Spleen (tissue), 11 donors: ENCODE data around the gene HIVEP1. TPM values are rescaled to one million over a fixed set of nuclear protein-coding genes. Genes with fewer than 3 reads are reported as not detected.

Experiments
- DNase-seq: peaks from one replicate; pipeline ENCODE4 v3.0.0-alpha.2; 2020
- H3K27ac ChIP-seq, 8 donors: fragments of 200-600 bp; sonication (generic) in 7 of 8; 1 replicate in 4 of 8; 2 replicates in 4 of 8; pipeline versions ENCODE4 v1.5.0 to v1.8.0; 2016 to 2021; ENCODE audit warnings: inconsistent platforms in 4 of 8, mild to moderate bottlenecking in 4 of 8, moderate library complexity in 1 of 8
- H3K27me3 ChIP-seq, 7 donors: fragments of 200-600 bp; sonication (generic) in 6 of 7; replicated peaks in 1 of 7; 1 replicate in 4 of 7; 2 replicates in 3 of 7; pipeline versions ENCODE4 v1.5.0 to v1.8.0; 2016 to 2021; ENCODE audit warnings: inconsistent platforms in 3 of 7, mild to moderate bottlenecking in 1 of 7
- H3K36me3 ChIP-seq, 6 donors: fragments of 200-600 bp; sonication (generic) in 5 of 6; 1 replicate in 4 of 6; 2 replicates in 2 of 6; pipeline versions ENCODE4 v1.5.0 to v1.8.0; 2016 to 2021; ENCODE audit warnings: inconsistent platforms in 2 of 6
- H3K4me1 ChIP-seq, 6 donors: fragments of 200-600 bp; sonication (generic) in 5 of 6; 1 replicate in 3 of 6; 2 replicates in 3 of 6; pipeline versions ENCODE4 v1.5.0 to v1.8.0; 2016 to 2021; ENCODE audit warnings: inconsistent platforms in 3 of 6
- H3K4me3 ChIP-seq, 8 donors: fragments of 200-600 bp; sonication (generic) in 7 of 8; 1 replicate in 4 of 8; 2 replicates in 4 of 8; pipeline versions ENCODE4 v1.5.0 to v1.8.0; 2016 to 2021; ENCODE audit warnings: inconsistent platforms in 4 of 8, mild to moderate bottlenecking in 4 of 8, moderate library complexity in 2 of 8
- H3K9me3 ChIP-seq, 8 donors: fragments of 200-600 bp; sonication (generic) in 7 of 8; 1 replicate in 4 of 8; 2 replicates in 4 of 8; pipeline versions ENCODE4 v1.5.0 to v1.8.0; 2016 to 2021; ENCODE audit warnings: inconsistent platforms in 4 of 8
- CTCF ChIP-seq, 11 experiments: fragments of 200-600 bp in 7 of 11; fragments of 450-650 bp in 4 of 11; sonication (generic) in 4 of 11; IDR thresholded peaks in 8 of 11; conservative IDR thresholded peaks in 3 of 11; 1 replicate in 7 of 11; 2 replicates in 4 of 11; pipeline versions ENCODE4 v1.4.0 to v1.8.0; 2016 to 2021; ENCODE audit warnings: antibody characterized with exemption in 11 of 11, inconsistent platforms in 4 of 11, mild to moderate bottlenecking in 1 of 11
- POLR2A ChIP-seq, 3 donors: fragments of 450-650 bp; IDR thresholded peaks; one replicate each; pipeline ENCODE4 v1.5.1; 2017; ENCODE audit warnings: antibody characterized with exemption in 3 of 3, mild to moderate bottlenecking in 1 of 3
- POLR2AphosphoS5 ChIP-seq, 3 donors: sonication (generic); formaldehyde crosslinking; IDR thresholded peaks; one replicate each; pipeline ENCODE4 v1.5.1; 2017; ENCODE audit warnings: antibody characterized with exemption in 3 of 3
- WGBS, 5 donors: extraction: QIAGEN DNeasy Blood & Tissue Kit in 3 of 5; methylation state at CpG; one replicate each; pipeline versions ENCODE4 v1.1.5 to v1.1.7; 2013 to 2018; 5-methylcytosine and 5-hydroxymethylcytosine counted together
- intact Hi-C: fragments of 100-400 bp; cut with DNase I; formaldehyde crosslinking; loops from one replicate; pipeline ENCODE4 v1.15.0; 2023; ENCODE audit warnings: low total_unique reads
- polyA plus RNA-seq, 3 donors: library from polyadenylated mRNA; stranded (reverse); fragments of 200-250 nt; gene quantifications; one replicate each; pipeline ENCODE4 v1.2.1, GENCODE V29; 2013
- total RNA-seq, 7 donors: library from RNA; depleted of rRNA in 3 of 7; stranded (reverse); fragments of >200 nt in 3 of 7; fragmentation: NEBNext Ultra II Directional in 4 of 7; extraction: Animal tissue kit (Norgen Biotek cat#: 25700) in 4 of 7; gene quantifications; one replicate each; pipeline versions ENCODE4 v1.1.0 to v1.2.1, GENCODE V29; 2016 to 2021
- donor health status: healthy with polysubstance abuse.
- donor health status: DM: no; HTN: no; CAD: no; lungs with moderate emphysema.
- donor health status: DM: no; HTN: no; CAD: no.
- donor health status: Bipolar disorder and iron deficiency.
- donor health status: healthy.
- donor health status: DM: no; HTN: no; CAD: no.
- donor health status: DM: yes; HTN: yes; CAD: no.

Gene HIVEP1
- total and polyA plus RNA-seq, 10 donors: 2.8 to 64.1 (median 39.7) TPM

GRCh38 chr6:12083763-12084162 is 71.7 kb downstream of the HIVEP1 start:
- TF ChIP-seq POLR2A (IDR thresholded peaks at IDR 0.05): no peak
- intact Hi-C loops: no loop called here
- no peak overlapping the region for H3K4me3 ChIP-seq
- H3K9me3 ChIP-seq: no peaks in the 10 kb centered on the region
- H3K27ac ChIP-seq: no peak overlapping the region
- no peaks in the 10 kb centered on the region for H3K27me3 ChIP-seq
- H3K4me1 ChIP-seq: peaks cover 9 to 53% (median 23%) of the 10 kb centered on the region in 6 donors
- DNase-seq: no peak
- H3K36me3 ChIP-seq: peaks cover 0 to under 1% (median 0%) of the 10 kb centered on the region in 6 donors

- intact Hi-C loops: no loop called here
- Histone ChIP-seq H3K27ac (no peak overlapping the region), H3K9me3 (no peaks in the 10 kb centered on the region), H3K4me1 (peaks cover 9 to 53% (median 23%) of the 10 kb centered on the region in 6 donors), H3K27me3 (no peaks in the 10 kb centered on the region), H3K4me3 (no peak overlapping the region), H3K36me3 (peaks cover 0 to 6% (median 0%) of the 10 kb centered on the region in 6 donors)
- 64 to 79% (median 70%) methylated on average over 7 of the region's 7 CpGs for WGBS, 5 donors
- TF ChIP-seq POLR2A (IDR thresholded peaks at IDR 0.05): no peak
- TF ChIP-seq CTCF (IDR thresholded peaks at IDR 0.05 in 8 of 11, conservative IDR thresholded peaks at IDR 0.05 in 3 of 11): no peak
- TF ChIP-seq POLR2AphosphoS5 (IDR thresholded peaks at IDR 0.05): no peak
- no peak for DNase-seq
These were observed 72.6 kb downstream of the HIVEP1 start for GRCh38 chr6:12084681-12085080.

- WGBS, 5 donors: 93 to 100% (median 100%) methylated on average over 1 of the region's 1 CpG
- H3K27ac ChIP-seq: no peak overlapping the region
- no peak overlapping the region for H3K4me3 ChIP-seq
- H3K4me1 ChIP-seq: peaks cover 0 to 26% (median 6%) of the 10 kb centered on the region in 6 donors
- peaks cover 0 to 9% (median 0%) of the 10 kb centered on the region in 6 donors for H3K36me3 ChIP-seq
- no peaks in the 10 kb centered on the region for H3K27me3 ChIP-seq
- no peak for DNase-seq
- H3K9me3 ChIP-seq: peaks cover 0 to 9% (median 0%) of the 10 kb centered on the region in 8 donors
- intact Hi-C loops: no loop called here
- no peak for TF ChIP-seq POLR2A (IDR thresholded peaks at IDR 0.05)
- no peak for TF ChIP-seq POLR2AphosphoS5 (IDR thresholded peaks at IDR 0.05)
- no peak for TF ChIP-seq CTCF (IDR thresholded peaks at IDR 0.05 in 8 of 11, conservative IDR thresholded peaks at IDR 0.05 in 3 of 11)
These were observed 76.4 kb downstream of the HIVEP1 start for GRCh38 chr6:12088531-12088930.

- Histone ChIP-seq H3K4me3 (no peak overlapping the region), H3K9me3 (peaks cover 0 to 9% (median 0%) of the 10 kb centered on the region in 8 donors), H3K36me3 (peaks cover 0 to 9% (median 0%) of the 10 kb centered on the region in 6 donors), H3K4me1 (peaks cover 0 to 4% (median 0%) of the 10 kb centered on the region in 6 donors), H3K27ac (no peak overlapping the region), H3K27me3 (no peaks in the 10 kb centered on the region)
- intact Hi-C loops: no loop called here
- no peak for TF ChIP-seq POLR2A (IDR thresholded peaks at IDR 0.05)
- DNase-seq: no peak
These were observed 78.6 kb downstream of the HIVEP1 start for GRCh38 chr6:12090714-12091113.

DNA sequence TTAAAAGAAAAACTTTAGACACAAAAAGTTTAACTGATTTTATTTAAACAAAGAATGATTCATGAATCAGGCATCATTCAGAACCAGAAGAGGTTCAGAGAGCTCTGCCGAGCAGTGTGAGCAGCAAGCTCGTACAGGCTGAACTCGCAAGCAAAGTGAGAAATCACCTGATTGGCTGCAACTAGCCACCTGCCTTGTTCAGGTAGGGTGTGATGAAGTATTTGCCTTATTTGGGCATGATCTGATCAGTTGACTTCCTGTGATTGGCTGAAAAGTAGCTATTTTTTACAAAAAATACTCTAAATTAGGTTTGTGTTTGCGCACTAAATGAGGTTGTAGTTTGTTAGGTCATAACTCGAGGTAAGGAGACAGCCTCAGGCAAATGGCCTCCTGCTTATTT is 80.7 kb downstream of the HIVEP1 start:
- Histone ChIP-seq H3K4me3 (no peak overlapping the region), H3K9me3 (peaks cover 0 to 9% (median 0%) of the 10 kb centered on the region in 8 donors), H3K27ac (no peak overlapping the region), H3K36me3 (peaks cover 0 to 9% (median 0%) of the 10 kb centered on the region in 6 donors), H3K27me3 (no peaks in the 10 kb centered on the region), H3K4me1 (peaks cover 0 to 4% (median 2%) of the 10 kb centered on the region in 6 donors)
- intact Hi-C loops: no loop called here
- 93 to 98% (median 96%) methylated on average over 5 of the region's 5 CpGs for WGBS, 5 donors
- no peak for TF ChIP-seq POLR2A (IDR thresholded peaks at IDR 0.05)
- TF ChIP-seq CTCF (IDR thresholded peaks at IDR 0.05 in 8 of 11, conservative IDR thresholded peaks at IDR 0.05 in 3 of 11): no peak
- no peak for TF ChIP-seq POLR2AphosphoS5 (IDR thresholded peaks at IDR 0.05)
- no peak for DNase-seq
